SKM-1 treated with dmso at 0.1 percent for 144 hours (cell line): ENCODE measurements around the gene ZNF558.
"Not testable (repeated sequence)": the region's sequence is repeated elsewhere in the genome, so short reads cannot be mapped to it uniquely, and the experiment has no call there.

Experiments used
- DNase-seq: peaks from one replicate; lab custom pipeline; 2025; ENCODE audit not compliant: unreplicated experiment; lab: John Stamatoyannopoulos, UW

The ZNF558 gene

DNA sequence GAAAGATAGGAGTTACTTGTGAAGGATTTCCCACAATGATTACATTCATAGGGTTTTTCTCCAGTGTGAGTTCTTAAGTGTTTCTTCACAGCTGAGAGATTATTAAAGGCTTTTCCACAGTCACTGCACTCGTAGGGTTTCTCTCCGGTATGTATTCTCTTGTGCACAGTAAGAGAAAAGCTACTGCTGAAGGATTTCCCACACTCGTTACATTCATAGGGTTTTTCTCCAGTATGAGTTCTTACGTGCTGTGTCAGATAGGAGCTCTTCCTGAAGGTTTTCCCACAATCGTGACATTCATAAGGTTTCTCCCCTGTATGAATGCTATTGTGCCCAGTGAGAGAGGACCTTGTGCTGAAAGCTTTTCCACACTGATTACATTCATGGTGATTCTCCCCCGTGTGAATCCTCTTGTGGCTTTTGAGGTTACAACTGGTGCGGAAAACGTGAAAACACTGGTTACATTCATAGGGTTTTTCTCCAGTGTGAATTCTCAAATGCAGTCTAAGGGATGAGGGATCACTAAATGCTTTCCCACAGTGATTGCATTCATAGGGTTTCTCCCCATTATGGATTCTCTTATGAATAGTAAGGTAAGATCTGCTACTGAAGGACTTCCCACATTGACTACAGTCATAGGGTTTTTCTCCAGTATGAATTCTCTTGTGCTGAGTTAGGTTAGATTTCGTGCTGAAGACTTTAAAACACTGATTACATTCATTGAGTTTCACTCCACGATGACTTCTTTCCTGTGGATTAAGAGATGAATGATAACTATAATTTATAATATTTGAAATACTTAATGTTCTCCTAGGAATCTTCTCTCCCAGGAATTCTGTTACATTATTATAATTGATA, 20.6 kb downstream of the ZNF558 start:
- no peak for DNase-seq

DNA sequence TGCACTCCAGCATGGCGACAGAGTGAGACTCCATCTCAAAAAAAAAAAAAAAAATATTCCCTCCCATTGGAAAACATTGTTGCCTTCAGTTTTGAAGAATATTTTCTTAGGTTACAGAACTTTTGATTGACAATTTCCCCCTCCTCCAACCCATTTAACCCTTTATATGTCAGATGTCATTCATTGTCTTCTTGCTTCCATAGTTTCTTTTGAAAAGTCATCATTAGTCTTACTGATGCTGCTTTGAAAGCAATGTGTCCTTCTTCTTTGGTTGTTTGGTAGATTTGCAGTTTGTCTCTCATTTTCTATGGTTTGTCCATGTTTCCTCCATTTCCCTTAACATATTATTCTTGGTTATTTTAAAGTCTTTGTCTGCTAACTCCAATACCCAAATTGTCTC, 25.4 kb downstream of the ZNF558 start:
- DNase-seq = no peak

GRCh38 chr19:8794823-8795222, 37.3 kb downstream of the ZNF558 start:
- DNase-seq = no peak

GRCh38 chr19:8773587-8773986, 58.5 kb downstream of the ZNF558 start:
- DNase-seq = not testable (repeated sequence)

DNA sequence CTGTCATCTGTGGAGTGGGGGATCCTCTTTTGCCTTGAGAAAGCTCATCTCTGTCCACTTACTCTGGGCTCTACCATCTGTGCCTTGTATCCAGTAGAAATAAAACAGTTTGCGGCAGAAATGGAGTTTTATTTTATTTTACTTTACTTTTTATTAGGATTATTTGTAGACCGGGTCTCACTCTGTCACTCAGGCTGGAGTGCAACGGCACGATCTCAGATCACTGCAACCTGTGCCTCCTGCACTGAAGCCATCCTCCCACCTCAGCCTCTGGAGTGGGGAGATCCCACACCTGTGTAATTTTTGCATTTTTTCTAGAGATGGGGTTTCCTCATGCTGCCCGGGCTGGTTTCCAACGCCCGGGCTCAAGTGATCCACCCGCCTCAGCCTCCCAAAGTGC, 62.8 kb downstream of the ZNF558 start:
- DNase-seq = not testable (repeated sequence)

DNA sequence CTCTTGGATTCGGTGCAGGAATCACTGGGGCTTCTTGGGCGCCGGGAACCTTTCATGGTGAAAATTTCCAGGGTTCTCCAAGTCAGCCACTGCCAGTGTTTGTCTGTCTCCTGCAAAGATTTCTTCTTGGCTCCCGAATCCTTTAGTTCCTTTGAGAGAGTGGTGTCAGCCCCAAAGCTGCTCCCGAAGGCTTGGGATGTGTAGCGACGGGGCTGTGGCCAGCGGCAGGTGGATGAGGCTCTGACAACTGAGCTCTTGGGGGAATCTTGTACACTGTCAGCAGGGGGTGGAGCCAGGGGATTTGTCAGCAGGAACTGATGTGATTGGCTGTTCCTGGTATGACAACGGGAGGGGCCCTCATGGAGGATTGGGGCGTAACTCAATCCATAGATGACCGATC, 64.8 kb downstream of the ZNF558 start:
- DNase-seq = not testable (repeated sequence)
